ENCODE data around the gene SLC50A1.

- TF ChIP-seq ELF4 (CRISPR knock-in tag; IDR thresholded peaks at IDR 0.05) (no peak), ZNF696 (CRISPR knock-in tag; conservative IDR thresholded peaks at IDR 0.05) (no peak), FOXJ3 (CRISPR knock-in tag; IDR thresholded peaks at IDR 0.05) (no peak), NR4A1 (CRISPR knock-in tag; IDR thresholded peaks at IDR 0.05) (no peak), NR4A1 (tag; IDR thresholded peaks at IDR 0.05) (no peak), CREB1 (IDR thresholded peaks at IDR 0.05) (0 out of 2 replicates have a peak, but pooled peaks have one; percentile 25), CREB1 (CRISPR knock-in tag; IDR thresholded peaks at IDR 0.05) (peak; percentile 1; the same call in 1 of the 2 replicates), ZSCAN29 (IDR thresholded peaks at IDR 0.05) (no peak), REST (IDR thresholded peaks at IDR 0.05; ENCODE audit: borderline replicate concordance) (peak; percentile 93), REST (CRISPR knock-in tag; IDR thresholded peaks at IDR 0.05; ENCODE audit: low read depth) (0 out of 2 replicates have a peak, but pooled peaks have one; percentile 37), POLR2A (conservative IDR thresholded peaks at IDR 0.05) (no peak), U2AF2 (optimal IDR thresholded peaks at IDR 0.05; ENCODE audit: low read depth, low read length) (no peak), NELFE (IDR thresholded peaks at IDR 0.05; ENCODE audit: insufficient read depth, insufficient read length) (no peak), ZNF140 (CRISPR knock-in tag; IDR thresholded peaks at IDR 0.05) (no peak), MTF1 (CRISPR knock-in tag; IDR thresholded peaks at IDR 0.05; ENCODE audit: borderline replicate concordance) (no peak), YBX1 (IDR thresholded peaks at IDR 0.05) (no peak), CREB3L1 (IDR thresholded peaks at IDR 0.05; ENCODE audit: borderline replicate concordance, low read depth) (no peak)
Measured at GRCh38 chr1:155167166-155168104, 31.8 kb downstream of the SLC50A1 start.

Measured in K562 (cell line).